ENCODE measurements around the gene XPO1.
A peak's percentile ranks its signal among the peaks of the same experiment; 100 is the strongest.
"Not testable (repeated sequence)": the region's sequence is repeated elsewhere in the genome, so short reads cannot be mapped to it uniquely, and the experiment has no call there.

Gene XPO1

GRCh38 chr2:61463769-61464475 lies 74.2 kb downstream of the XPO1 start:
- FAIRE-seq, result no peak

- no peak for FAIRE-seq
Observed at GRCh38 chr2:61461404-61461803, 76.8 kb downstream of the XPO1 start.

- FAIRE-seq, result no peak
Observed at GRCh38 chr2:61460163-61460562, 78.0 kb downstream of the XPO1 start.

- no peak for FAIRE-seq
Observed at GRCh38 chr2:61456746-61457420, 81.3 kb downstream of the XPO1 start.

GRCh38 chr2:61456070-61456745 lies 81.9 kb downstream of the XPO1 start:
- FAIRE-seq, result no peak

- not testable (repeated sequence) for FAIRE-seq
Observed at GRCh38 chr2:61454972-61455371, 83.2 kb downstream of the XPO1 start.

GRCh38 chr2:61454383-61454782 lies 83.8 kb downstream of the XPO1 start:
- no peak for FAIRE-seq

GRCh38 chr2:61452392-61452791 lies 85.8 kb downstream of the XPO1 start:
- FAIRE-seq, result no peak

GRCh38 chr2:61451178-61451577 lies 87.0 kb downstream of the XPO1 start:
- FAIRE-seq, result no peak

GRCh38 chr2:61450144-61450543 lies 88.0 kb downstream of the XPO1 start:
- FAIRE-seq, result no peak

- FAIRE-seq, result no peak
Observed at GRCh38 chr2:61448229-61448628, 89.9 kb downstream of the XPO1 start.

GRCh38 chr2:61446971-61447370 lies 91.2 kb downstream of the XPO1 start:
- FAIRE-seq, result not testable (repeated sequence)

- FAIRE-seq, result peak; percentile 97
Observed at GRCh38 chr2:61443342-61444041, 94.7 kb downstream of the XPO1 start.

GRCh38 chr2:61439241-61440002 lies 98.7 kb downstream of the XPO1 start:
- FAIRE-seq, result no peak

GRCh38 chr2:61438670-61439069 lies 99.5 kb downstream of the XPO1 start:
- no peak for FAIRE-seq

GRCh38 chr2:61437170-61437569 lies 101.0 kb downstream of the XPO1 start:
- no peak for FAIRE-seq

- FAIRE-seq, result no peak
Observed at GRCh38 chr2:61436092-61436491, 102.1 kb downstream of the XPO1 start.

GRCh38 chr2:61435291-61435690 lies 102.9 kb downstream of the XPO1 start:
- no peak for FAIRE-seq

GRCh38 chr2:61434314-61434713 lies 103.8 kb downstream of the XPO1 start:
- no peak for FAIRE-seq

GRCh38 chr2:61433606-61434005 lies 104.5 kb downstream of the XPO1 start:
- no peak for FAIRE-seq

GRCh38 chr2:61432990-61433389 lies 105.2 kb downstream of the XPO1 start:
- FAIRE-seq, result no peak

GRCh38 chr2:61431345-61431744 lies 106.8 kb downstream of the XPO1 start:
- no peak for FAIRE-seq

All from islet of Langerhans (tissue), 1 donor.